Skeletal muscle satellite cell (primary cell): ENCODE measurements around the gene HPS1.

Experiments
- H3K27me3 ChIP-seq: 2 replicates; pipeline ENCODE4 v1.7.0; 2013; ENCODE audit warnings: low read length; ENCODE audit not compliant: control insufficient read depth, insufficient read depth
- H3K36me3 ChIP-seq: 2 replicates; pipeline ENCODE4 v1.7.0; 2013; ENCODE audit warnings: mild to moderate bottlenecking, control low read depth, low read length; ENCODE audit not compliant: insufficient read depth
- H3K4me1 ChIP-seq: 2 replicates; pipeline ENCODE4 v1.7.0; 2013; ENCODE audit warnings: low read length; ENCODE audit not compliant: control insufficient read depth, insufficient read depth
- H3K4me2 ChIP-seq: 2 replicates; pipeline ENCODE4 v1.7.0; 2013; ENCODE audit warnings: mild to moderate bottlenecking, low read length
- H3K4me3 ChIP-seq: 2 replicates; pipeline ENCODE4 v1.7.0; 2013; ENCODE audit warnings: low read length
- H3K9ac ChIP-seq: 2 replicates; pipeline ENCODE4 v1.7.0; 2013; ENCODE audit warnings: mild to moderate bottlenecking, low read depth, low read length, moderate library complexity
- H3K9me3 ChIP-seq: replicated peaks from 2 replicates; pipeline ENCODE4 v1.7.0; 2013; ENCODE audit warnings: mild to moderate bottlenecking, control low read depth, low read length

Gene HPS1

GRCh38 chr10:98478430-98479222 is 31.9 kb upstream of the HPS1 start:
- H3K4me3 ChIP-seq, result no peak overlapping the region
- H3K27me3 ChIP-seq, result peaks cover 8% of the 10 kb centered on the region
- no peak overlapping the region for H3K9ac ChIP-seq
- no peaks in the 10 kb centered on the region for H3K4me1 ChIP-seq
- no peak overlapping the region for H3K4me2 ChIP-seq
- no peaks in the 10 kb centered on the region for H3K9me3 ChIP-seq
- no peaks in the 10 kb centered on the region for H3K36me3 ChIP-seq

DNA sequence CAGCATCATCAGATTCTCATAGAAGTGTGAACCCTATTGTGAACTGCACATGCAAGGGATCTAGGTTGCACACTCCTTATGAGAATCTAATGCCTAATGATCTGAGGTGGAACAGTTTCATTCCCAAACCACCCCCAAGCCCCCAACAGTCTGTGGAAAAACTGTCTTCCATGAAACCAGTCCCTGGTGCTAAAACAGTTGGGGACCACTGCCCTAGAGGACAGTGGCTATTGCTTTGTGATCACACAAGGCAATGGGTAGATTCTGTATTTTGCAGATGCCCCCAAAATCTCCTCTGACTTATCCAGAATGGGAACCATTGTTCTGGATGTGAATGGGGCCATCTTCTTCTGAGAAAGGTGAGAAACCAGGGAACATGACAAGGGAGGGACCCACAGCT is 31.1 kb upstream of the HPS1 start:
- no peaks in the 10 kb centered on the region for H3K4me1 ChIP-seq
- H3K4me2 ChIP-seq, result no peak overlapping the region
- no peaks in the 10 kb centered on the region for H3K36me3 ChIP-seq
- H3K9ac ChIP-seq, result no peak overlapping the region
- H3K4me3 ChIP-seq, result no peak overlapping the region
- H3K27me3 ChIP-seq, result peaks cover 8% of the 10 kb centered on the region
- no peaks in the 10 kb centered on the region for H3K9me3 ChIP-seq

- Histone ChIP-seq H3K4me1 (no peaks in the 10 kb centered on the region), H3K4me2 (no peak overlapping the region), H3K36me3 (no peaks in the 10 kb centered on the region), H3K9me3 (no peaks in the 10 kb centered on the region), H3K27me3 (peaks cover 20% of the 10 kb centered on the region), H3K4me3 (no peak overlapping the region), H3K9ac (no peak overlapping the region)
Observed at GRCh38 chr10:98474628-98475027, 27.9 kb upstream of the HPS1 start.

DNA sequence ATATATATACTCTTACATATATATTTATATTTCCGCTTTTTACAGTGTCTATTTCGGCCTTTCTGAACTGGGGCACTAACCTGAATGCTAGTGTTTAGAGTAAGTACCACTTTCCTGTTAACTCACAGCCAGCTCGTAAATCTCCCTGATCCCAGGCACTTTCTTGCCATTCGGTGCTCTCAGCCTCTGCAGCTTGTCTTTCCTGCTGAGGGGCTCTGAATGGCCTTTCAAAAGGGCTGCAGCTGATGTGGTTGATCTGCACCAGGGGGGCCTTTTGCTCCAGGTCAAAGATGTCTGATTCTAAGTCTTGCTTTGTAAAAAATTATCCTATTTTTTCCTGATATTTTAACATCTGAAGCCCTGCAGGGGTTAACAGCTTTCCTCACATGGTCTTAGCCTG is 25.5 kb upstream of the HPS1 start:
- Histone ChIP-seq H3K36me3 (no peaks in the 10 kb centered on the region), H3K4me2 (no peak overlapping the region), H3K4me1 (peaks cover 6% of the 10 kb centered on the region), H3K9ac (no peak overlapping the region), H3K4me3 (no peak overlapping the region), H3K27me3 (peaks cover 29% of the 10 kb centered on the region), H3K9me3 (no peaks in the 10 kb centered on the region)

- H3K4me3 ChIP-seq, result no peak overlapping the region
- H3K4me2 ChIP-seq, result no peak overlapping the region
- peaks cover 6% of the 10 kb centered on the region for H3K4me1 ChIP-seq
- H3K27me3 ChIP-seq, result peaks cover 28% of the 10 kb centered on the region
- H3K9me3 ChIP-seq, result no peaks in the 10 kb centered on the region
- H3K36me3 ChIP-seq, result no peaks in the 10 kb centered on the region
- no peak overlapping the region for H3K9ac ChIP-seq
Observed at GRCh38 chr10:98470850-98471249, 24.1 kb upstream of the HPS1 start.

DNA sequence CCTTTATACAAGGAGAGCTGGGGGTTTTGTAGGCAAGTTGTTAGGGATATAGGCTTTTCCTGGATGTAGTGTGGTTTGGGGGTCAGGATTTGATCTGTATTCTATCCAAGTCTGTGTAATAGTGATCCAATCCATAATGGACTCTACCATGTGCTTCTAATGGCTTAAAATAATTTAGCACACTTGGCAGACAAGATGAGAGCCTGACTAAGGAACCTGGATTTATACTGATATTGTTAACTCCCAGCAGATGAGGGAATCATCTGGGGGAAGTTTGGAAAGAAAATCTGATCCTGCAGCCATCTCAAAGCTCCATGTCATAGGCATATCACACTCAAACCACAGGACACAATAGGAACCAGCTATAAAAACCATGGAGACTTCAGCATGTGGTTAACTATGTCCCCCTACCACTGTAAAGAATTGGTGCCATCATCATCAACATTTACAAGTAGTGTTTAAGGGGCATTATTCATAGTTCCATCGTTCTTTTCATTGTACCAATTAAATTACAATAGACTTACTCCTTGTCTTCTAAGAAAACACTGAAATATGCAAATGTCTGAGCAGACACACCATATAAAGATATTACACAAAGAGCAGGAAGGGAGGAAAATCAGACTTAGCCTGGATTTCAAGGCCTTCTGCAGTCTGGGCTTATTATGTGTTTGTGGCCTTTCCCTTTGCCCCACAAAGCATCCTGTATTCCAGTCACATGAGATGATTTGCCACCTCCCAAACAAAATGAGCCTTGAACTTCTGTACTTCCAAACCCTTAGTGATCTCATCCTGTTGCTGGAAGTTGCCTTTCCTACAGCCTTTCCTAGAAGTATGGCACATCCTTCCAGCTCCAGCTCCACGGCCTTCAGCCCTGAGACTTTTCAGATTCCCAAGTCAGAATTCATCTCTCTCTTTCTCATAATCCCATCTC is 22.5 kb upstream of the HPS1 start:
- Histone ChIP-seq H3K4me3 (no peak overlapping the region), H3K9ac (no peak overlapping the region), H3K4me1 (peaks cover 6% of the 10 kb centered on the region), H3K4me2 (no peak overlapping the region), H3K36me3 (no peaks in the 10 kb centered on the region), H3K9me3 (no peaks in the 10 kb centered on the region), H3K27me3 (peaks cover 28% of the 10 kb centered on the region)

- Histone ChIP-seq H3K27me3 (peaks cover 28% of the 10 kb centered on the region), H3K36me3 (no peaks in the 10 kb centered on the region), H3K9me3 (no peaks in the 10 kb centered on the region), H3K4me3 (peak overlapping the region; percentile 73), H3K4me2 (peak overlapping the region; percentile 96), H3K9ac (peak overlapping the region; percentile 56), H3K4me1 (peaks cover 6% of the 10 kb centered on the region)
Observed at GRCh38 chr10:98467506-98468318, 21.0 kb upstream of the HPS1 start.

- Histone ChIP-seq H3K9me3 (no peaks in the 10 kb centered on the region), H3K4me1 (peaks cover 6% of the 10 kb centered on the region), H3K27me3 (peaks cover 28% of the 10 kb centered on the region), H3K4me3 (no peak overlapping the region), H3K9ac (peak overlapping the region; percentile 35), H3K36me3 (no peaks in the 10 kb centered on the region), H3K4me2 (no peak overlapping the region)
Observed at GRCh38 chr10:98466861-98467505, 20.2 kb upstream of the HPS1 start.

- peaks cover 16% of the 10 kb centered on the region for H3K4me1 ChIP-seq
- no peaks in the 10 kb centered on the region for H3K36me3 ChIP-seq
Observed at GRCh38 chr10:98465866-98466265, 19.1 kb upstream of the HPS1 start.

GRCh38 chr10:98463976-98464754 is 17.4 kb upstream of the HPS1 start:
- Histone ChIP-seq H3K4me1 (peaks cover 23% of the 10 kb centered on the region), H3K4me3 (no peak overlapping the region), H3K36me3 (no peaks in the 10 kb centered on the region), H3K9ac (no peak overlapping the region), H3K9me3 (no peaks in the 10 kb centered on the region), H3K4me2 (no peak overlapping the region), H3K27me3 (peaks cover 13% of the 10 kb centered on the region)

More at GRCh38 chr10:98465866-98466265, 19.1 kb upstream of the HPS1 start:
- Histone ChIP-seq H3K27me3 (peaks cover 25% of the 10 kb centered on the region), H3K9me3 (no peaks in the 10 kb centered on the region), H3K9ac (no peak overlapping the region), H3K4me3 (no peak overlapping the region), H3K4me2 (no peak overlapping the region)
